GM18867 (cell line): ENCODE measurements around the gene NRTN.
"Not testable (repeated sequence)": the region's sequence is repeated elsewhere in the genome, so short reads cannot be mapped to it uniquely, and the experiment has no call there.

ENCODE experiments used
- ATAC-seq: cut with Tn5 transposase; IDR thresholded peaks from one replicate; pipeline ENCODE4 v1.9.1; 2021; ENCODE audit warnings: mild to moderate bottlenecking, moderate library complexity; ENCODE audit not compliant: unreplicated experiment

Gene NRTN, protein sequence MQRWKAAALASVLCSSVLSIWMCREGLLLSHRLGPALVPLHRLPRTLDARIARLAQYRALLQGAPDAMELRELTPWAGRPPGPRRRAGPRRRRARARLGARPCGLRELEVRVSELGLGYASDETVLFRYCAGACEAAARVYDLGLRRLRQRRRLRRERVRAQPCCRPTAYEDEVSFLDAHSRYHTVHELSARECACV

DNA sequence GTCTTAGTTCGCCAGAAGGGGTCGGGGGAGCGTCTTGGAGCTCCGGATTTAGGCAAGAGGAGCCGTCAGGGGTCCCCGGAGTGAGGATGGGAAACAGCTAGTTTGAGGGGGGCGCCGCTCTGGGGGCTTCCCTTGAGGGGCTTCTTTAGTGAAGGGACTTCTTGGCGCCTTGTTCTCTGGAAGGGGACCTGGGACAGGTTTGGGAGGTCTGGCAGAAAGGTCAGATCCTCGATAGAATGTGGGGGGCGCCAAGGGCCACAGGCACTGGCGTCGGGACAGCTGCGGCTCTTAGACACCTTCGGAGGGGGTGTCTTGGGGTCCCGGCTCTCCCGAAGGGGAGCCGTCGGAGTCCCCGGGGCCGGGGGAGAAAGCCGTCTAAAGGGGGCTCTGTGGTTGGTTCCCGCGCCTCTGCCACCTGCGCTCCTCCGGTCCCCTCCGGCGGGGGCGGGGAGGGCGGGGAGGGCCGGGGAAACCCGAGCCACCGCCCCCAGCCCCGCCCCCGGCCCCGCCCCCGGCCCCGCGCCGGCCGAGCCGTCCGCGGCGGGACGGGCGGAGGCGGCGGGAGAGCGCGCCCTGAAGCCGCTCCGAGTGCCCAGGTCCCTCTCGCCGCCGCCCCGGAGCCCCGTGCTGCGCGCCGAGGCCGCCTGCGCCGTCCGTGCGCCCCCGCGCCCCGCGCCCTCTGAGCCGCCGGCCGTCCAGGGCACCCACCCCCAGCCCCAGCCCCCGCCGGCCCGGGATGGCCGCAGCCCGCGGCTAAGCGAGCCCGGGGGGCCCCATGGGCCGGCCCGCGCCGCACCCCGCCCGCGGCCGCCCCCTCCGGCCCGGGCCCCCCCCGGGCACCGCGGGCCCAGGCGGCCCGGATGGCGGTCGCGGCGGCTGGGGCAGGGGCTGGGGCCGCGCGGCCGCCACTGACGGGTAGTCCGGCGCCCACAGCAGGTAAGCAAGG is at the start of gene NRTN:
TSS of gene NRTN (plus strand) at position 552 of the 946 bp plus-strand sequence. CDS start 19,099 bp downstream, outside the sequence.
- no peak for ATAC-seq

DNA sequence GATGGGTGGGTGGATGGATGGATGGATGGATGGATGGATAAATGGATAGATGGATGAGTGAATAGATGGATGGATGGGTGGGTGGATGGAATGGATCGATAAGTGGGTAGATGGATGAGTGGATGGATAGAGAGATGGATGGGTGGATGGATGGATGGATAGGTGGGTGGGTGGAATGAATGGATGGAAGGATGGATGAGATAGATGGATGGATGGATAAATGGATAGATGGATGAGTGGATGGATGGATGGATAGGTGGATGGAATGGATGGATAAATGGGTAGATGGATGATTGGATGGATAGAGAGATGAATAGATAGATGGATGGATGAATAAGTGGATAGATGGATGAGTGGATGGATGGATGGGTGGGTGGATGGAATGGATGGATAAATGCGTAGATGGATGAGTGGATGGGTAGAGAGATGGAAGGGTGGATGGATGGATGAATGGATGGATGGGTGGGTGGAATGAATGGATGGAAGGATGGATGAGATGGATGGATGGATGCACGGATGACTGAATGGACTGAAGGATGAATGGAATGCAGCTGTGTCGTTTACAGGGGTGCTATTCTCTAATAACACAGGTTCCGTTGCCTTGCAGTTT is 42.2 kb upstream of the NRTN start:
- ATAC-seq, result no peak

DNA sequence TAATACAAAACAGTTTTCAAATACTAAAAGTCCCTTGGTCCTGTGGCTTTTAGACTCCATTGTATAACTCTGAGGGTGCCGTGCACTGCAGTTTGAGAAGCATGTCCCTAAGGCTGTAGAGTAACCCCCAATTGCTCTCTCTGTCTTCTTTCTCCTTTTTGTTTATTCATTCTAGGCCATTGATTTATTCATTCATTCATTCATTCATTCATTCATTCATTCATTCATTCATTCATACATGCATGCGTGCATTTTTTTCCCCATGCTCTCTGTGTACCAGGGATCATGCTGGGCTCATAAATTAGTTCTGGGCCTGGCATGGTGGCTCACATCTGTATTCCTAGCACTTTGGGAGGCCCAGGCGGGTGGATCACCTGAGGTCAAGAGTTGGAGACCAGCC is 39.6 kb upstream of the NRTN start:
- no peak for ATAC-seq

DNA sequence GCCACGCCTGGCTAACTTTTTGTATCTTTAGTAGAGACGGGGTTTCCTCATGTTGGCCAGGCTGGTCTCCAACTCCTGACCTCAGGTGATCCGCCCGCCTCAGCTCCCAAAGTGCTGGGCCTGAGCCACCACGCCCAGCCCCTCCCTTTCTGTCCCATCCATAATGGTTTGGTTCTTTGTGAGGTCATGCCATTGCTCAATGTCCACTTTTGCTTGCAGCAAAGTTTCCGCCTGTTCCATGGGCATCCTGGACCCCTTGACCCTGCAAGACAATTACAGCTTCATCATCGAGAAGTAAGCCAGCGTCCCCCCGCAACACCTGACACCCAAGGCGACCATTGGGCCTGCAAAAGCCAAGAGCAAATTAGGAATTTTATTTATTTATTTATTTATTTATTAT is 36.9 kb upstream of the NRTN start:
- ATAC-seq, result no peak

DNA sequence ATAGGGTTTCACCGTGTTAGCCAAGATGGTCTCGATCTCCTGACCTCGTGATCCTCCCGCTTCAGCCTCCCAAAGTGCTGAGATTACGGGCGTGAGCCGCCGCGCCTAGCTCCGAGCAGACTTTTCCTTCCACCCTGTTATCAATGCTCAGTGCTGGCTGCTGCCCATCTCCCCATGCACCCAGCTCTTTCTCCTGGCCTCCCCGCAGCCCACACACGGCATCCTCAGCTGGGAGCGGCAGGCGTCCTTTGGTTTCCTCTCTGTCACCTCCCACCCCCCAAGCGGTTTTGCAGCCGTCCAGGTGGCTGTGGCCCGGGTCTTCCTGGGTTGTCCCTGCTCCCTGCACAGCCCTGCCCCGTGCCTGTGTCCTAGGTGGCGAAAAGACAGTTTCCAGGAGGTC is 32.5 kb upstream of the NRTN start:
- ATAC-seq, result no peak

DNA sequence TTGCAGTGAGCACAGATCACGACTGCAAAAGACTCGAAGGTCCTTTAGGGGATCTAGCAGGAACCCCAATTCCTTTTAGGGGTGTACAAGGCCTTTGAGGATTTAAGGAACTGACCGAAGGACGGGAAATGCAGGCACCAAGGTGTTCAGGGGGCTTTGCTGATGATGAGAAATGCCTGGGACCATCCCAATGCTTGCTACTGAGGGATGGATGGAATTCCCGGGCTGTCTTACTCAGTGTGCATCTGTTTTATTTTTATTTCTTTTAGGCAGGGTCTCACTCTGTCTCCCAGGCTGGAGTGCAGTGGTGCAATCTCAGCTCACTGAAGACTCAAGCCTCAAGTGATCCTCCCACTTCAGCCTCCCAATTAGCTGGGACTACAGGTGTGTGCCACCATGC is 31.6 kb upstream of the NRTN start:
- ATAC-seq, result no peak

DNA sequence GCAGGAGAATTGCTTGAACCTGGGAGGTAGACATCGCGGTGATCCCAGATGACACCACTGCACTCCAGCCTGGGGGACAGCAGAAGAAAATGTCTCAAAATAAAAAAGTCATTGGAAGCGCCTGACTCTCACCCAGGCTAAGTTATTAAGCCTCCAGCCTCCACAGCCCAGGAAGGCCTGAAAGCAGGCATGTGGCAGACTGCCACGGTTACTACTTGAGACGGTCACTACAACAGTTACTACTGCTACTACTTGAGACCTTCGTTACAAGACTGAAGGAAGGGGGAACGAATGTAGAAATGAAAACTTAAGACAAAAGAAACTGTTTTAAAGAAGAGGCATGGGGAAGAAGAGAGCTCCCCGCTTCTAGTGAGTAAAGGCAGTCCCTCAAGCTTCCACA is 29.9 kb upstream of the NRTN start:
- ATAC-seq, result no peak

DNA sequence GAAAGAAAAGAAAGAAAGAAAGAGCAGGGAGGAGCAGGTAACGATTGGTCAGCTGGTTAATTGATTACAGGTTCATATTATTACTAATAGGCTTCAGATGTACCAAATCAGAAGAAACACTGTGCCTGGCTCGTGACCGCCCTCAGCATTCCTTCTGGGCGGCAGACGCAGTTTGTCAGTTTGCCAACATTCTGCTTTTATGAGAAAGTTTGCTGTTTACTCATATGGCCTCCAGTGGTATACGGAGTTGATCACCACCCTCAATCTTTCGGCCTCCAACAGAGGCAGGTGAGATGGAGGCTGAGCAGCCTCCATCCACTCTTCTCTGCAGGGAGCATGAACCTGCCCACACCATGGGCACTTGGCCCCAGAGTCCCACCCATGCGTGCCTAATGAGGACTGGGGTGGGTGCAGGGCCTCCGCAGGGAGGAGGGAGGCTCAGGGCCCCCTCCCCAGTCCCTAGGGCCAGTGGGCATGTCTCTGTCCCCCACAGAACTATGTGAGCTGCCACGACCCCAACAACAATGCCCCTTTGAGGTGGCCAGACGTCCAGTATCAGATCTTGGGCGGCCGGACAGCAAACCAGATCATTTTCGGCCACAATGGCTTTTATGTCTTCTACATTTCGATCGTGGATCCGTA is 29.1 kb upstream of the NRTN start:
- no peak for ATAC-seq

DNA sequence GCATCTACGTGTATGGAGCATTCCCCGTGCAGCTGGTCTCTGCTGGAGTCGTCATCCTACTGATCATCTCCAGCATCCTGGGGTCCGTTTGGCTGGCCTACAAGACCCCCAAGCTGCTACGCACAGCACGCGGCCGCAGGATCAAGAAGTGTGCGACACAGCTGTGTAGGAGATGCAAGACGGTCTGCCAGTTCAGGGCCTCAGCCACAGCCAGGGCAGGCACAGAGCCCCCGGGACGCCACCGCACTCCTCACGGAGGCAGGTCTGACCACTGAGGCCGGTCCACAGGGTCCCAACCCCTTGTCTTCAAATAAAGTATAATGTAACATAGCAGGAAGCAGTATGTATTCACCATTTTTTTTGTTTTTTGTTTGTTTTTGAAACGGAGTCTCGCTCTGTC is 26.5 kb upstream of the NRTN start:
- ATAC-seq, result no peak

DNA sequence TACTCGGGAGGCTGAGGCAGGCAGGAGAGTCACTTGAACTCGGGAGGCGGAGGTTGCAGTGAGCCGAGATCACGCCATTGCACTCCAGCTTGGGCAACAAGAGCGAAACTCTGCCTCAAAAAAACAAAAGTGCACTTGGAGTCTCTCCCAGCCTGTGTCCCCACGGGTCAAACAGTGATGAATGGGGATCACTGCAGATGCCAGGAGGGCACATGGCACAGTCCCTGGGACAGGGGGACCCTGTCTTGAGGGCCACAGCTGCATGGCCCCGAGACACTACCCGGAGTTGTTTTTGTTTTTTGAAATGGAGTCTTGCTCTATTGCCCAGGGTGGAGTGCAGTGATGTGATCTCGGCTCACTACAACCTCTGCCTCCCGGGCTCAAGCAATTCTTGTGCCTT is 24.0 kb upstream of the NRTN start:
- ATAC-seq, result not testable (repeated sequence)

DNA sequence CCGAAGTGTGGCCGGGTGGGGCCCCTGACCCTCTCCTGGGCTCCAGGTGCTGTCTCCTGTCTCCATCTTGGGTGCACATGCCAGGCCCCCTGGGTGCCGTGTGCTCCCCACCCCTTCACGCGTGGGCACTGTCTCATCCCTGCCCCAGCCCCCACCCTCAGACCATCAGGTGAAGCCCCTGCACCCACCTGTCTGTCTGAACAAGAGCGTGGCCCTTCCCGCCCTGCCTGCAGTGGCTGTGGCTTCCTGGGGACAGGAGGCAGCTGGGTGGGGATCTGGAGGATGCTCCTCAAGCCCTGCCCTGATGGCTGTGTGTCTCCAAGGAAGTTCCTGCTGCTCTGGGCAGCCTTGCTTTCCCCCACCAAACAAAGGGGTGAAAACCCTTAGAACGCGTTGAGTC is 22.5 kb upstream of the NRTN start:
- no peak for ATAC-seq

DNA sequence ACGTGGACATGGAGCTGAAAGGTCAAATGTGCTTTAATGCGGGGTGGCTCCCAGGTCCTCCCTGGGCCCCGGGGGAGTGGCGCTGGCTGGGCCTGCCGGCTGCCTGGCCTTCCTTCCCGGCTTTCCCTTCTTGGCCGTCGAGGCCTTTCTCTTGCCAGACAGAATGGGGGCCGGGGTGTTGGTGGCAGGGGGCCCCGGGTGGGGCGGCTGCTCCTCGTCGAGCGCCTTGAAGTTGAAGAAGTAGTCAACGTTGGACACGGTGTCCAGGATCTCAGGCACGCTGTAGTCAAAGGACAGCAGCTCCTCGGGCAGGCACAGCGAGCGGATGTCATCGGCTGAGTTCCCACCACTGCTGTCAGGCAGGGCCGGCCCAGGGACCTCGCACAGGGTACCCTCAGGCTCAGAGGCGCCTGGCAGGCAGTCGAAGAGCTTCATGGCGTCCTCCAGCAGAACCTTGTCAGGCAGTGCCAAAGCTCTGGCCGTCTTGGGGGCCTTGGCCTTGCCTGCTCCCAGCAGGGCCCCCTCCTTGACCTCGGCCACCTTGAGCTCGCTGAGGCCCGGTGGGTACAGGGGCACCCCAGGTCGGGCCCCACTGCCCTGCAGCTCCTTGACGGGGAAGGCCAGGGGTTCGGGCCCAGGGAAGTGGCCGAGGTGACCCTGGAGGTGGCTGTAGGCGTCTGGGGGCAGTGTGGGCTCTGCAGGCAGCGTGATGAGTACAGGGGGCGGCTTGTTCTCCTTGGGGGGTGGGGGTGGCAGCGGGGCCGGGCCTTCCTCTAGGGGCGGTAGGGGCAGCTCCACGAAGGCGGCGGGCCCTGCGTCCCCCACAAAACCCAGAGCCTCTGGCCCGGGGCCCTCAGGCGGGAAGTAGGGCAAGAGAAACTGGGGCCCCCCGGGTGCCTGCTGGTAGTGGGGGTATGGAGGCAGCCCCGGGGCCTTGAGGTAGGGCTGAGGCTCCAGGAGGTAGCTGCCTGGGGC is 21.6 kb upstream of the NRTN start:
- no peak for ATAC-seq

DNA sequence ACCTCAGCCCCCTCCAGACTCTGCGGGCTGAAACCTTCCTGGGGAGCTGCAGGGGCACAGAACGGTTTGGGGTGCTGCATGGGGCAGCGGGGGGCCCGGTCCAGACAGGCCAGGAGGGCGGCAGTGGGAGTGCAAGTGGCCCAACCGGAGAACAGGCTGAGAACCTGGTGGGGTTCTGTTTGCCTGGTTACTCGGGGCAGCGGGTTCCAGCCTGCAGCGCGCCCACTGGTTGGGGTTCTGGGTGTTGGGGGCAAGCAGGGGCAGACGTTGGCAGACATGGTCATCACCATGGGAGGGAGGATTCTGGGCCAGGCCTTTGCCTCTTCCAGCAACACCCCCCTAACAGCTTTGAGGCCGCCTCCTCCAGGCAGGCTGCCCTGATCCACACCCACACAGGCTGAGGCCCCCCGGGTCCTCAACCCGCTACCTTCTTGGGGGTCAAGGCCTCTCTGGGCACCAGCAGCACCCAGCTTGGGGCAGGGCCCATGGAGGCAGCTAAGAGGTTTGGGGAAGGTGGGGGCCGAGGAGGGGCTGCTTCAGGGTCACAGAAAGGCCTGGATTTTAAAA is 20.2 kb upstream of the NRTN start, which contains the start of gene PRR22:
TSS of gene PRR22 (minus strand) at position 166 of the 567 bp plus-strand sequence. CDS start at position 80, 86 bp downstream.
- no peak for ATAC-seq

DNA sequence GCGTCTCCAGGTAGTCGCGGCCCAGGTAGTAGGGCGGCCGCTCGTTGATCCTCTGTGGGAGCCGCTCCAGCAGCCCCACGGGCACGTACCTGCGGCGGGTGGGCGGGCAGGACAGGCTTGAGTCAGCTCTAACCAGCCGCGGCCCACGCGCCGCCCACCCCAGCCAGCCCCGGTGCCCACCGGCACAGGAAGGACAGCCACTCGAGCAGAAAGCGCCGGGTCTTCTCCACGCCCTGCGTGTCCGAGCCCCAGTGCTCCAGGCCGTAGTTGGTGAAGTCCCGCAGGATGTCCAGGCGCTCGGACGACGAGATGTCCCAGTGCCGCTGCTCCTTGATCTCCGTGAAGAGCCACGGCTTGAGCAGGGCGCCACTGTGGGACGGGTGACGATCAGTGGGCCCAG is 19.4 kb upstream of the NRTN start:
- no peak for ATAC-seq

DNA sequence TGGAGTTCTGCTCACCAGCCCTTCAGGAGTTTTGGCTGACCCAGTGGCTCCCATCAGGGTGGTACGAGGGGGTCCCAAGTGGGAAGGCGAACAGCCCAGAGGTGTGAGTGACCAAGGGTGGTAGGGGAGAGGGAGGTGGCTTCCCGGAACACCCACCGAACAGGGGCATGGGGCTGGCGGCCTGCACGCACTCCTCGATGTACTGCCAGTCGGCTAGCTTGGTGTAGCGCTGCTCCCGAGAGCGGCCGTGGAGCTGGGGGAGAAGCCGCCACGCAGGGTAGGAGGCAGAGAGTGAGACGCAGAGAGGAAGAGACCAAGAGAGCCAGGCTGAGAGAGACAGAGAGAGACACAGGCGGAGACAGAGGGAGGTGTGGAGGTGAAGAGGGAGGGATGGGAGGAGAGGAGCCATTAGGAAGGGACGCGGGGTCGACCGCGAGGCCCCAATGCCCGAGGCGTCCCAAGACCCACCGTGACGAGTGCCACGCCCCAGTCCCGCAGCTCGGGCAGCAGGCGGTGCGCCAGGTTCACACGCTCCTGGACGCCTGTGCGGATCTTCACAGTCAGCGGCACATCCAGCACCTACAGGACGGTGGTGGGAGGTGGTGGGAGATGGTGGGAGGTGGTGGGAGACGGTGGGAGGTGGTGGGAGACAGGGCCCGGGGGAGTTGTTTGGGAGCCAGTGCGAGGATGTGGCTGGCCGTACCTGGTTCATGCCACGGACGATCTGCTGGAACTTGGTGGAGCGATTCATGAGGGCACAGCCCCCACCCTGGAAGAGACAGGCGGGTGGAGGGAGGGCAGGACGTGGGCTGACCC is 18.1 kb upstream of the NRTN start:
- no peak for ATAC-seq

DNA sequence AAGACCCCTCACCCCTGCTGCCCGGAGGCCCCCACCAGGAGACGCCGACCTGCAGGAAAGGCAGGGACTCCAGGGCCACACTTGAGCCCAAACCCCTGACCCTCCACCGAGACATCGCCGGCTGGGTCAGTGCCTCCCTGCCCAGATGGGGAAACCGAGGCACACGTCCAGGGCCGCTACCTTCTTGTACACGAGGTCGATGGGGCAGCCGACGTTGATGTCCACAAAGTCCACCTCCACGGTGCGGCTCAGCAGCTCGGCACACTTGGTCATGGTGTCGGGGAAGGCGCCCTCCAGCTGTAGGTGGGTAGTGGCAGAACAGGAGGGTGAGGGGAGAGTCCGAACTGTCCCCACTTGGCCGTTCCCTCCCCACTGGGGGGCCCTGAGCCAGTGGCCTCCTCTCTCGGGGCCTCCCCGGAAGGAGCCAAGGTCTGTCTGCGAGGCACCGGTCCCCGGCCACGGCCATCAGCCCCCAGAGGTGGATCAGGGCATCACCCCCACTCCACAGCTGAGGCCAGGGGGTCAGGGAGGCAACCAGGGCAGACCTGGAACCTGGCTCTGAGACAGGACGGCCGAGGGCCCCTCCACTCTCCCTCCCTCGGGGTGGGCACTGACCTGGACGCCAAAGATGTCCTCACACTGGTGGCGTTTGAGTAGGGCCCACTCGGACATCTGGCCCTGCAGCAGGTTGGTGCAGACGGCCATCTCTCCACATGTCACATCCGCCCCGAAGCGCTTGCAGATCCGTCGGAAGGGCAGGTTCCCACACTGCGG is 17.3 kb upstream of the NRTN start:
- no peak for ATAC-seq

DNA sequence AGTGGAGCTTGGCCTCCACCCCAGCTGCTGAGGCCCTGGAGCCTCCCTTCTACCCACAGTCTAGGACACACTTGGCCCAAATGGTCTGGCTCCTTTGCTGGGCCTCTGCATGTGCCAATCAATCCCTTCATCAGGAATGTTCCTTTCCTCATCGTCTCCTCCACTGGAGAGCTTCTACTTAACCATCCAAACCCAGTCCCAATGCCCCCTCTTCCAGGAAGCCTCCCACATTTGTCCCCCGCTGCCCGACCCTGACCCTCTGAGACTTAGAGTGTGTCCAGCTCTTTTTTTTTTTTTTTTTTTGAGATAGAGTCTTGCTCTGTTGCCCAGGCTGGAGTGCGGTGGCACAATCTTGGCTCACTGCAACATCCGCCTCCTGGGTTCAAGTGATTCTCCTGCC is 16.4 kb upstream of the NRTN start:
- ATAC-seq, result no peak

DNA sequence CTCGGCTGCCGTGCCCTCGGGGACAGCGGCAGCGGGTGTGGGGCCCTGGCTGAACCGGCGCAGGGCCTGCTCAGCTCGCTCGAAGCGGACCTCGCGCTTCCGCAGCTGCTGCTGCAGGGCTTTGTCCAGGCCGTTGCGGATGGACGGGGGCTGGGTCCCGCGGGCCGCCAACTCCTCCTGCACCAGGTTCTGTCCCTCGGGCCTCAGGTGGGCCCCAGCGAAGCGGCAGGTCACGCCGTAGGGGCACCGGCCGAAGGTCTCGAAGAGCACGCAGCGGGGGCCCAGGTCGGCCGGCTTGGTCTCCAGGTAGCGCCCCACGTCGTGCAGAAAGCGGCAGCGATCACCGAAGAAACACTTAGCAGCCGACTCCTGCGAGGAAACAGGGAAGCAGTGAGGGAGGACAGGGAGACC is 15.5 kb upstream of the NRTN start:
- no peak for ATAC-seq
